AG04449 (cell line): ENCODE data around the gene FCER2.

Experiments used
- CTCF ChIA-PET: fragments of 350-600 bp; formaldehyde crosslinking; extraction: SDS; loops from one replicate; lab custom pipeline; 2021; ENCODE audit warnings: antibody characterized with exemption; lab: Yijun Ruan, JAX
- POLR2A ChIA-PET: fragments of 400-600, 350-600 bp; formaldehyde crosslinking; extraction: SDS; loops from one replicate; lab custom pipeline; 2020; ENCODE audit warnings: antibody characterized with exemption, inconsistent platforms; lab: Yijun Ruan, JAX
- DNase-seq: peaks from one replicate; pipeline ENCODE4 v3.0.0-alpha.2; 2010; ENCODE audit warnings: low read depth, low spot score
- H3K4me3 ChIP-seq: 2 replicates; pipeline ENCODE4 v1.5.1; 2011; ENCODE audit warnings: low read depth, mild to moderate bottlenecking, control low read depth, low read length
- TF ChIP-seq, protein P1 (sequence below): IDR thresholded peaks from one replicate; pipeline ENCODE4 v1.5.1; 2011; ENCODE audit warnings: mild to moderate bottlenecking, moderate library complexity, low read length, control low read depth, inconsistent platforms; ENCODE audit not compliant: insufficient read depth; ENCODE audit errors: missing control alignments

The FCER2 gene

DNA sequence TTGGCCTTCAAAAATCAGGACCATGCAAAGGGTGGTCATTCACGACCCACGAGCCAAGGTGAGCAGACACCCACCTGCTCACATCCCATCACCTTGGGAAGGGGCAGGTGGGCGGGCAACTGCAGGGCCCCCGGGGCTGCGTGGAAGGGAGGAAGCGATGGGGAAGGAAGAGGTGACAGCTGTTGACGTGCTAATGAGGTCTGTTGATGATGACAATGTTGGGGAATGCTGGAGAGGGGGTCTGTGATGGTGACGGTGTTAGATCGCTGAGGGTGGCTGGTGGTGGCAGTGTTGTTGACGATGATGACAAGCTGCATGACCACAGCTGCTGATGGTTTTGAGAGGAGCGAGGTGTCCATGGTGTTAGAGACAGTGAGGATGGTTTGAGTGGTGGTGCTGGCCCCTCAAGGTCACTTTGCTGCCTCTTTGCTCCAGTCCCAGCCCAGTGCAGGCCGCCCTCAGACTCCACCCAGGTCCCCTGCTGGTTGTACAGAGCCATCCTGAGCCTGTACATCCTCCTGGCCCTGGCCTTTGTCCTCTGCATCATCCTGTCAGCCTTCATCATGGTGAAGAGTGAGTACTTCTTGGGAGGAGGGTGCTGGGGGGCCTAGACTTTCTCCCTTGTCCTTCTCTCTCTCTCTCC lies 24.1 kb downstream of the FCER2 start:
- TF ChIP-seq, protein P1, sequence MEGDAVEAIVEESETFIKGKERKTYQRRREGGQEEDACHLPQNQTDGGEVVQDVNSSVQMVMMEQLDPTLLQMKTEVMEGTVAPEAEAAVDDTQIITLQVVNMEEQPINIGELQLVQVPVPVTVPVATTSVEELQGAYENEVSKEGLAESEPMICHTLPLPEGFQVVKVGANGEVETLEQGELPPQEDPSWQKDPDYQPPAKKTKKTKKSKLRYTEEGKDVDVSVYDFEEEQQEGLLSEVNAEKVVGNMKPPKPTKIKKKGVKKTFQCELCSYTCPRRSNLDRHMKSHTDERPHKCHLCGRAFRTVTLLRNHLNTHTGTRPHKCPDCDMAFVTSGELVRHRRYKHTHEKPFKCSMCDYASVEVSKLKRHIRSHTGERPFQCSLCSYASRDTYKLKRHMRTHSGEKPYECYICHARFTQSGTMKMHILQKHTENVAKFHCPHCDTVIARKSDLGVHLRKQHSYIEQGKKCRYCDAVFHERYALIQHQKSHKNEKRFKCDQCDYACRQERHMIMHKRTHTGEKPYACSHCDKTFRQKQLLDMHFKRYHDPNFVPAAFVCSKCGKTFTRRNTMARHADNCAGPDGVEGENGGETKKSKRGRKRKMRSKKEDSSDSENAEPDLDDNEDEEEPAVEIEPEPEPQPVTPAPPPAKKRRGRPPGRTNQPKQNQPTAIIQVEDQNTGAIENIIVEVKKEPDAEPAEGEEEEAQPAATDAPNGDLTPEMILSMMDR = no peak
- ChIA-PET CTCF (interaction anchor here (0.7 to 3.8 kb wide), 10 partner anchors 11 to 324 kb away, joined by 3 to 15 read pairs (median 4); partner anchors contain the start of genes PET100 and XAB2), POLR2A (no interaction called here)
- no peak overlapping the region for H3K4me3 ChIP-seq
- DNase-seq = no peak

DNA sequence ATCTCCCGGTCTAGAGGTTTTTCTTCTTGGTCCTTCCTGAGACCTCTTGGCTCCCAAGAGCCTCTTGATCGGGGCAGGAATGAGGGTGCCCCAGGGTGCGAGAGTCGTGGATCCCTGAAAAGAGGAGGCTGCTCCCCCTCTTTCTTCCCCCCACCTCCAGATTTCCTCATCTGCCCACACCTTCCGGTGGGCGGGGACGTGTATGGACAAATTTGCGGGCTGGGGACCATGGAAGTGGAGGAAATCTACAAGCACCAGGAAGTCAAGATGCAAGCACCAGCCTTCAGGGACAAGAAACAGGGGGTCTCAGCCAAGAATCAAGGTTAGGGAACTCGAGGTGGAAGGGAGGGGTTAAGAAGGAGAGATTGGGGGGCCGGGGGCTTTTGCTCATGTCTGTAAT lies 25.1 kb downstream of the FCER2 start, which contains the start of gene MCEMP1:
Gene MCEMP1 (plus strand): TSS at position 237 of the 400 bp plus-strand sequence. CDS start 31 bp downstream, at position 268.
- no peak within 1 kb of the TSS for H3K4me3 ChIP-seq
- ChIA-PET POLR2A (no interaction called here), CTCF (interaction anchor here (1.3 to 3.8 kb wide), 6 partner anchors 10 to 123 kb away, joined by 3 to 15 read pairs (median 6); partner anchors contain the start of genes PET100 and XAB2)
- TF ChIP-seq, protein P1 = no peak
- no peak for DNase-seq

DNA sequence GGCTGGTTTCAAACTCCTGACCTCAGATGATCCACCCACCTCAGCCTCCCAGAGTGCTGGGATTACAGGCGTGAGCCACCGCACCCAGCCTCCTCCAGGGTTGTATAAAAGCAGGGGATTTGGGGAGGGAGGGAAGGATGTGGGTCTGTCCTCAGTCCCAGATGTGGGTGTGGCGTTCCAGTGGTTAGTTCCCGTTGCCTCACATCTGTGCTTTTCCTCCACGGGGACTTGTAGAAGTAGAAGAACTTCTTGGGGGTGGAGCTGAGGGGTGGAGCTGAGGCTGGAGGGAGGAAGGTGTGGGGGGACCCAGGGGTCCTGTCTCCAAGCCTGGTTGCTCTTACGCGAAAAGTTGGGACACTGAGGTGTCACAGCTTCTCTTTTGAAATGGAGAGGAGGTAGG lies 25.6 kb downstream of the FCER2 start:
- H3K4me3 ChIP-seq = no peak overlapping the region

DNA sequence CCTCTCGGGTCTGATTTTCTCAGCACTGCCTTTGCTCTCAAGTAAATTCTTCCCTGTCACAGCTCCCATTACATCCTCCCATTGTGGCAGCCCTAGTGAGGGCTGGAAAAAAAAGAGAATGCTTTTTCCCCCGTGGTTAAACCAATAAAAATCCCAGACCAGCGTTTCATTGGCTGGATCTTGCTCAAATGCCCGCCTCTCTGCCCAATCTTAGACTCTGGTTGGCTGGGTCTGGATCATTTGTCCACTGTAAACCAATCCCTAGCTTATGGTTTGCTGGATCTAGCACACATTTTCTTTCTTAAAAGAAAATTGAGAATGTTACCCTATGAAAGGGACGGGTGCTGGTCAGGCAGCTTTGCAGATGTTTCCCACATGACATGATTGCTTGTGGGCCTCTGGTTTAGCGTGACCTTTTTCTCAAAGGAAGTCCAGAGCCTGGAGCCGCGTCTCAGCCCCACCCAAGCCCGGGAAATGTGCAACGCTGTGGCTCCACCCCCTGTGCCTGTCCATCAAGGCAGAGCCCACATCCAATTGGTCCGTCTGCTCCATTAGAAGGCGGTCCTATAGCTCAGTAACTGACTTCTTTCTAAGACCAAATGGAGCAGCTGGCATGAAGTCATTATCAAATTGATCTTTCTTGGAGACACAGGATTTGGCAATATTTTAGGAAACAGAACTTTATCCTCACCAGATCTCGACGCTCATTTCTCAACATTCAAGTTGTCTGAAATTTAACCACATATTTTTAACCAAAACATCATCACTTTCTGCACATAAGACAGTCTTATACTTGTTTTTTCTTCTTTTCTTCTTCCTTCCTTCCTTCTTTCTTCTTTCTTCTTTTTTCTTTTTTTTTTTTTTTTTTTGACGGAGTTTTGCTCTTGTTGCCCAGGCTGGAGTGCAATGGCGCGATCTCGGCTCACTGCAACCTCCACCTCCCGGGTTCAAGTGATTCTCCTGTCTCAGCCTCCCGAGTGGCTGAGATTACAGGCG lies 27.6 kb downstream of the FCER2 start:
- no peak for DNase-seq
- no peak overlapping the region for H3K4me3 ChIP-seq
- CTCF ChIA-PET = interaction anchor here (1.2 to 7.7 kb wide), 2 partner anchors 18 to 22 kb away, joined by 4 to 33 read pairs; no protein-coding TSS in a partner anchor
- POLR2A ChIA-PET = no interaction called here
- TF ChIP-seq, protein P1 = no peak

More for the DNA sequence above, 25.6 kb downstream of the FCER2 start:
- CTCF ChIA-PET = interaction anchor here (1.4 to 3.8 kb wide), 4 partner anchors 10 to 108 kb away, joined by 3 to 13 read pairs (median 6); partner anchors contain the start of genes PET100 and XAB2
- TF ChIP-seq, protein P1 = no peak
- DNase-seq = no peak
- POLR2A ChIA-PET = no interaction called here

DNA sequence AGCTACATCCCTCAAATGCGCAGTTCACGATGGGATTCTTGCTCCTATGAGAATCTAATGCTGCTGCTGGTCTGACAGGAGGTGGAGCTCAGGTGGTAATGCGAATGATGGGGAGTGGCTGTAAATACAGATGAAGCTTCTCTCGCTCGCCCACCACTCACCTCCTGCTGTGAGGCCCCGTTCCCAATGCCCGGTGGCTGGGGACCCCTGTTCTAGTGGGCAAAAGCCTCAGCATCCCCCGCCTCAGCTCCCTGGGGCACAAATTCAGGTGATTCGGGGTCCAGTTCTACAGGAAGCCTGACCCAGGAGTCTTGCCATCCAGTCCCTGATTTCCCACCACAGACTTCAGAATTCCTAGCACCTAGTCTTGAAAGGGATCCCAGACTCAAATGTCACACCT lies 29.4 kb downstream of the FCER2 start:
- CTCF ChIA-PET = interaction anchor here (4.8 to 7.7 kb wide), 2 partner anchors 8 to 20 kb away, joined by 33 to 47 read pairs; partner anchors contain the start of gene TRAPPC5
- POLR2A ChIA-PET = no interaction called here
- TF ChIP-seq, protein P1 = no peak
- H3K4me3 ChIP-seq = no peak overlapping the region
- no peak for DNase-seq

DNA sequence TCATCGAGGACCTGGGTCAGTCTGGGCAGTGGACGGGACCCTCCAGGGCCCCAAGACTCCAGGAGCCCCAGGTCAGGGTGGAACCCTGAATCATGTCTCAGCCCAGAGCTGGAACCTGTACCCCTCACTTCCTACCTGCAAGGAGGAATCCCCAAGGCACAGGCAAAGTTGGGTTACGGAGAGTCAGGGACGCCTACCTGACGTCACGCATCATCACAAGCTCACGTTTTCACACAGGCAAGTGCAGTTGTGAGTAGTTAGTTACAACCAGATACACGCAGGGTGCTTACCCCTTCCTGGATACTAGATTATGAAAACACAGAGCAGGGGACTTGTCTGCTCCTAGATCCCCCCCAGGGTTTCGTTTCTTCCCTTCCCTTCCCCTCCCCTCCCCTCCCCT lies 31.1 kb downstream of the FCER2 start:
- no peak overlapping the region for H3K4me3 ChIP-seq
- TF ChIP-seq, protein P1 = no peak
- CTCF ChIA-PET = interaction anchor here (1.2 to 7.7 kb wide), 3 partner anchors 10 to 103 kb away, joined by 3 to 47 read pairs (median 33); partner anchors contain the start of gene TRAPPC5
- DNase-seq = no peak
- POLR2A ChIA-PET = no interaction called here
